Hindlimb muscle (tissue), 1 donor: ENCODE measurements around the gene ADO. TPM values are rescaled to one million over a fixed set of nuclear protein-coding genes. Genes with fewer than 3 reads are reported as not detected.
"Not testable (repeated sequence)": the region's sequence is repeated elsewhere in the genome, so short reads cannot be mapped to it uniquely, and the experiment has no call there.

ENCODE experiments used
- DNase-seq: peaks from one replicate; pipeline ENCODE4 v3.0.0-alpha.2; 2013
- polyA plus RNA-seq: library from polyadenylated mRNA; unstranded; fragments of 120-200 nt; gene quantifications from one replicate; pipeline ENCODE4 v1.2.1, GENCODE V29; 2013; ENCODE audit not compliant: insufficient read length

The ADO gene
- polyA plus RNA-seq, result 13.3 TPM

DNA sequence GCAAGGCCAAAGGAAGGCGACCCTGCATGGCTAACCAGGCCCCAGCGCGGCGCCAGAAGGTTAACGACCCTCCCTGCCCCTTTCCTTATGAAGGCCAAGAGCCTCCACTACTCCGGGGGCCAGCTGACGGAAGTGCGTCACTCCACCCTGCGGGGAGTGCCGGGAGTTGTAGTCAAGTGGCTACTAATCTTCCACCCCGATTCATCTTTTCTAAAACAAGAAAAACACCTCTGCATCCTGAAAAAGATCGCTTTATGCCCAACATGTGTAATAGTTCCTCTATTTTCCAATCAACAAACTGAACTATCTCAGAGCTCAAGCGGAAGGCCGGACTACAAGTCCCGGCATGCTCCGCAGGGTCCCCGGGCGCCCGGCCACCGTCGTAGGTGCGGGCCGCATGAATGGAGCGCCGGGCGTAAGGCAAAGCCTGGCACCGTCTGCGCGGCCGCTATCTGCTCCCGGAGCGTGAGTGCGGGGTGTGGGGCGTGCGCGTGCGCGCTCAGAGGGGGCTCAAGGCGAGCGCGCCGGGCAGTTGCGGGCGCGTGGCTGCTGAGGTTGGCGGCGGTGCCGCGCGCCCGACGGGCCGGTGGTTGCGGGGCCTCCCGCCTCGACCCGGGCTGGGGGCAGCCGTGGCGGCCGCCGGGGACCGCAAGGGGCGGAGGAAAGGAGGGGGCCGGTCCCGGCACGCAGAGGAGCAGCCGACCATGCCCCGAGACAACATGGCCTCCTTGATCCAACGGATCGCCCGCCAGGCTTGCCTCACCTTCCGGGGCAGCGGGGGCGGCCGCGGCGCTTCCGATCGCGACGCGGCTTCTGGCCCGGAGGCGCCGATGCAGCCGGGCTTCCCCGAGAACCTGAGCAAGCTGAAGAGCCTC, at the start of gene ADO:
ADO (plus strand) TSS at position 365 of the 875 bp plus-strand sequence; CDS start at position 705, 340 bp downstream.
- peak; percentile 90 for DNase-seq

DNA sequence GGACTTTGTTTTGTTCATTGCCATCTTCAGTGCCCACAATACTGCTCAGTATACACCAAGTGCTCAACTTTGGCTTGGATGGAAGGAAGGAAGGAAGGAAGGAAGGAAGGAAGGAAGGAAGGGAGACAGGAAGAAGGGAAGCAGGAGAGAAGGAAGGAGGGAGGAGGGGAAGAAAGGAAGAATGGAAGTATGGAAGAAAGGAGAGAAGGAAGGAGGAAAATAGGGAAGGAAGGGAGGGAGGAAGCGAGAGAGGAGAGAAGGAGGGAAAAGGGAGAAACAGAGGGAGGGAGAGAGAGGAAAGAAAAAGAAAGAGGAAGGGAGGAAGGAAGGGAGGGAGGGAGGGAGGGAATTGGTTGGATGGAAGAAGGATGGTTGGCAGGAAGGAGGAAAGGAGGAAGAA, 49.6 kb upstream of the ADO start:
- DNase-seq, result no peak

DNA sequence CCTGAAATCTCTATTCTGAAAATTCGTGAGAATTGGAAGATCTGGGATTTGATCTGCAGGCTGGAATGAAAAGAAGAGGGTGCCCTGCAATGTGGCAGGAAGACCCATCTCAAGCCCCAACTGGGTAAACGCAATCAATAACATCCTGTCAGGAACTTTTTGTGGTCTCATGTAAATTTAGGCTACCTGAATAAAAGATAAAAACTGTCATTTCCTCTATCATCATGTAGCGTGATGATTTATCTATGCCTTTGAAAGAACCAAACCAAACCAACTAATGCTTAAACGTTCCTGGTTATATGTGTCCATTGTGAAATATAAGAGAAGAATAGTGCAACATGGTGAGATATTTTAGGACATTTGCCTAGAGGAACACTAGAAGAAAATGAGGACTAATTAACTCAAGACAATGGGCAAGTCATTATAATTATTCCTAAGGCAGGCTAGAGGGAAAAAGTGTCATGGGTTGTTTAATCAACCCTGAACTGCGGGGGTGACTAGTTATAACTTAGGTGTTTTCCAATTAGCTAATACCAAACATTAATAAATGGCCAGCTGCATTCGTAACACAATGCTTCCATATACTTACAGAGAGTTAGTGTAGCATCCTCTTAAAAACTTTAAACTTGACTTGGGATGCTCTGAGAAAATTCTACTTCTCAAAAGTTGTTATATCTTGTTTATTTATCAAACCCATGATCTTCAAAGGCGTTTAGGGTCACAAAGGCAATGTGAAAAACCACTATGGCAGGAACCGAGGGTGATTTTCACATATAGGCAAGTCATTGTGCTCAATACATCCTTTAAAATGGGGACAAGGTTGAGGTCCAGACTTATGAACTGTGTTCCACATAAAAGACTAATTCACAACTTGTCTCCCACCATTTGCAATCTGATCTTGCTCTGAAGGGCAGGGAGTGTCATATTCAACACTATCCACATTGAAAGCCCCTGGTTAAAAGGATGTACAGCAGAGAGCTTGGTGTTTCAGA, 48.6 kb upstream of the ADO start:
- no peak for DNase-seq

DNA sequence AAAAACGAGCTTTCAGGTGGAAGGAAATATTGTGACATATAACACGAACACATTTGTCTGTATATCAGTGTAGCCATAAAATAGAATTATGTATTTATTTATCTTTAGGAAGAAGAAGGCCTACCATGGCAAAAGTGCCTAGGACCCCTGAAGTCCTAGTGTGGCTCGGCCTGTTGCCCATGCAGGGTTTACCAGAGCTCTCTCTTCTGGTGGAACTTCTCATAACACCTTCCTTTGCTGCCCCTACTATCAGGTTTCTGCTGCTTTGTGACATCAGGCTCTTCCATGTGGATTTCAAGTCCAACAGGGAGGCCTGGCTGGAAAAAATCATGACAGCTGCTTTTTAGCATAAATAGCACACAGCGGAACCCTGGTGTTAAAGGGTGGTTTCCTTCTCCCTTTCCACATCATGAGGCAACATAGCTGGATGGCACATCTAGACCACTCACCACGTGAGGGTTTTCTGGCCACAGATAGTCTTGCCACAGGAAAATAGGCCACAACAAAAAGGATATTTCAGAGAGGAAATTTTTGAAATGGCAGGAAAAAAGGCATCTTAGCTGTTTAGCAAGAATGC, 44.8 kb upstream of the ADO start:
- no peak for DNase-seq

- no peak for DNase-seq
Measured at GRCh38 chr10:62760401-62760800, 44.1 kb upstream of the ADO start.

- DNase-seq, result no peak
Measured at GRCh38 chr10:62761115-62761514, 43.4 kb upstream of the ADO start.

GRCh38 chr10:62763155-62763554, 41.4 kb upstream of the ADO start:
- no peak for DNase-seq

DNA sequence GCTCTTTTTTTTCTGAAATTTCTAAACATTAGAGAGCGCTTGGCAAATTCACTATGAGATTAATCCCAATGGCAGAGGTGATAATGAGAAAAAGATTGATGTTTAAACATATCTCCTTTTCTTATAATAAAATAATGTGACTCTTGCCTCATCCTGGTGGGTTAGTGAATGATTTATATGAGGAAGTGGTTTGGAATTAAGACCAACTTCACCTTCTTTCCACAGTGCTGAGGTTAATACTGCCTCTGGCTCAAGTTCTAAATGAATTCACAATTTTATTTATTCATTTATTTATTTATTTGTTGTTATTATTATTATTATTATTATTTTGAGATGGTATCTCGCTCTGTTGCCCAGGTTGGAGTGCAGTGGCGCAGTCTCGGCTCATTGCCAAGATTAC, 40.5 kb upstream of the ADO start:
- no peak for DNase-seq

GRCh38 chr10:62765726-62766125, 38.8 kb upstream of the ADO start:
- DNase-seq, result no peak

DNA sequence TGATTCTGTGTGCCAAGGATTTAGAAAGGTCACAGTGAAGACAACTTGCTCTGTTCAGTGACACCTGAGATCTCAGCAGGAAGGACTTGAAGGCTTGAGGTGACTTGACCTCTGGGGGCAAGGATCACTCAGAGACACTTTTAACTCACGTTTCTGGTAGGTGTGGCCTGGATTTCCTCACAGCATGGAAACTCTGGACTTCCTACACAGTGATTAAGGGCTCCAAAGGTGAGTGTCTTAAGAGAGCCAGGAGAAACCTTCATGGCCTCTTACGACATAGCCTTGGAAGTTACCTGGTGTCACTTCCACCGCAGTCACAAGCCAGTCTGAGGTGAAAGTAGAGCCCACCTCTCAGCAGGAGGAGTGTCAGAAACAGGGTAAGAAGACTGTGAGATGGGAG, 38.1 kb upstream of the ADO start:
- DNase-seq, result no peak

GRCh38 chr10:62769574-62770242, 34.8 kb upstream of the ADO start:
- DNase-seq, result no peak

DNA sequence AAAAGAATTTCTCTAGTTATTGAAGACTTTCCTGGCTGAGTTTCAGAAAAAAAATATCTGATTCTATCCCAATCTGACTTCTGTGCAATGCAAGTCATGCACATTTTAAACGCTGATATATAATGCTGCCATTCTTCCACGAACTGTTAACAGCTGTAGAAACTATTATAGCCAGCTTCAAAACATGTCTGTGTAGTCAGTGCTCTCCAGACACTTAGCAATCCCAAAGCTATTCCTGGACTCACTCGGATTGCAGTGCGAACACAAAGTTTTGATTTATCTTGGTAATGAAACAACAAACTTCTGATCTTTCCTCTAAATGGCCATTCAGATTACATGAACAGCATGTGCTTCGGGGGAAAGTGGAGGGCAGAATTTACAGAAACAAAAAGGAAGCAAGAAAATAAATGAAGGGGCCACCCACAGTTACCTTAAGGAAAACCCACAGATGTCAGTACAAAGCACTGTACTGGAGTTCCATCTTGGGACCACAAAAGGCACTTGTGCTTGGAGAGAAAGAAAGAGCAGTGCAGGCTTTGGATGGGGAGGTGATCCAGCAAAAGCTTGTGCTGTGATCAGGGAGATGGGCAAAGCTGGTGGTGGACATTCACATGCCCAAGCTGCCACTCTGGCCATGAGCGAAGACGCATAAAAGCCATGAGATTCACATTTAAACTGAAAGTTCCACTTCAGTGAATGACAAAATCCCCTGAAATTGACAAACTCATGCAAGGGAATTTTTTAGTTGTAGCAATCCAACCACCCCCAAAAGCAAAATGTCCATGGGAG, 32.1 kb upstream of the ADO start:
- peak; percentile 26 for DNase-seq

GRCh38 chr10:62778125-62778524, 26.4 kb upstream of the ADO start:
- no peak for DNase-seq

DNA sequence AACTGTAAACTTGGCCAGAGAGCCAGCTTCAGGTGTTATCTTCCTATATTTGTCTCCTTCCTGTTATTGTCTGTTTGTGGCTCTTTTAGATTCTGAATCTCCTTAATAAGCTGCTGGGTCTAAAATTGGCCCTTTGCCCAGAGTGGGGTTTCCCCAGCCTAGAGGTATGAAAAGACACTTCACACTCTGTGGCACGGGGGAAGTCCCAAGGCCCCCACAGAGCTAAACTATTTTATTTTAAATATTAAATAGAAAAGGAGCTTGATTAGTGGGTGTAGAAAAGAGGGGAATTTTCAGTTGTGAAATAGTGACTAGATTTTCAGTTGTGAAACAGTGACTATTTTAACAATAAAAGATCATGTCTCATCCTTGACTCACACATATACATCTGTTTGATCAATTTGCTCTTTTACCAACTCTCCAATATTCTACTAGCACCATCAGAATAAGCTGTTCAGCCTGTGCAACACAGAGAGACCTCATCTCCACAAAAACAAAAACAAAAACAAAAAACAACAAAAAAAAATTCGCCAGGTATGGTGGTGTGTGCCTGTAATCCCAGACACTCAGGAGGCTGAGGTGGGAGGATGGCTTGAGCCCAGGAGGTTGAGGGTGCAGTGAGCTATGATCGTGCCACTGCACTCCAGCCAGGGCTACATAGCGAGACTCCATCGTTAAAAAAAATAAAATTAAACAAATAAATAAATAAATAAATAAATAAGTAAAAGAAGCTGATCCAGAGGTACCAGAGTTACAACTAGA, 24.9 kb upstream of the ADO start:
- DNase-seq, result no peak

- DNase-seq, result not testable (repeated sequence)
Measured at GRCh38 chr10:62784537-62784936, 20.0 kb upstream of the ADO start.

GRCh38 chr10:62788285-62788684, 16.2 kb upstream of the ADO start:
- DNase-seq, result not testable (repeated sequence)

DNA sequence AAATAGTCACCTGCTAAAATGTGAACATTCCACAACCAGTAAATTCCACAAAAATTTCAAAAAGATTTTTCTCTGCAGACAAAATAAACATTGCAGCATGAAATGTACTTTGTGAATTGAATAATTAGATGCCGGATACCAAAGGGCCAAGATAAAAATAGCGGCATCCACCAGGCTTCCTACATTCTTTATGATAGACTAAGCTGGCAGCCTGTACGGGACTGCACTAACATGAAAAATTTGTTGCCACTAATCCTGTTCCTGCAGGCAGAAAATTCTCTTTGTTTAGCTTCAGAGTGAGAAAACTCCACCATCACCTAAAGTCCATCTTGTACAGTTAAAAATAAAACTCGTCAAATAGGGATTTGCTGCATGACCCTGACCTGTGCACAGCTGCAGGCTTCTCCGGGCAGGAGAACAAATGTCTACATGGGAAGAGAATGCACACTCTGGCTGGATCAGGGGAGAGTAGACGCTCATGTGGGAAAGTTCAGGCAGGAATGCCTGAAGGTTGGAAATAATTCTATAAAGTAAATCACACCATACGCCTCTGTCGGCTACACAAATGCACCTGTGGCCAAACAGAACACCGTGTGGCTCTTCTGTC, 15.6 kb upstream of the ADO start:
- DNase-seq, result peak; percentile 32

DNA sequence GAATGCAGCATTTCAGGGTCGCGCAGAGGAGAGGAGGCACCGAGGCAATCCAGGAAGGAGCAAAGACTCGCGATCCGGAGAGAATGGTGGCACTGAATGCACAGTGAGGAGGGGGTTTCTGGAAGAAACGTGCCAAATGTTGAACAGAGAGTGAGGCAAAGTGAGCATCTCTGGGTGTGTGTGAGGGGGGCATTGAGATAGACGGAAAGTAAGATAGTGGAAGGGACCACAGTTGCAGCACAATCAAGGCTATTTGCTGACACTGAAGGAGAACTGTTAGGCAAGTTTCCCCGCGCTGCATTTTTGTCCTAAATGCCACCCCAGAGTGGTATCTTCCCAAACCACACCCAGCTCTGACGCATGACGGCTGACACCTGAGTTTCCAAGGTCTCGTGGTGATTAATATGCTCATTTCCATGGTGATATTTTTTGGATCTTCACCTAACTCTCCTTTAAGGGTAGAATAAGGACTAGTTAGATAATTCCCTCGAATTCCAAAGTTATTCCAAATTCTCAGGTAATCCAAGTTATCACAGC, 14.4 kb upstream of the ADO start:
- DNase-seq, result no peak

- DNase-seq, result no peak
Measured at GRCh38 chr10:62790571-62790970, 13.9 kb upstream of the ADO start.

DNA sequence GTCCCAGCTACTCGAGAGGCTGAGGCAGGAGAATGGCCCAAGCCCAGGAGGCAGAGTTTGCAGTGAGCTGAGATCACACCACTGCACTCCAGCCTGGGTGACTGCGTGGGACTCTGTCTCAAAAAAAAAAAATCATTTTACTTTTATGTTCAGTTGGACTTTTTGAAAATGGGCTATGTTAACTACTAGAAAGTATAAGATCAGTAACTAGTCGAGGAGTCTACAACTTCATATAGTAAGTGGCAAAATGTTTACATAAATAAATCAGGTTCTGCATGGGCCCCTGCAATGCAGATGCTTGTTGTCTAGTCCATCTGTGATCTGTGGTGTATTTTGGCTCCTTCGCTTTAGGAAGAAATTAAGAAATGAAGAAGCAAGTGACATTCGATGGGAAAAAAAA, 12.3 kb upstream of the ADO start:
- no peak for DNase-seq
